CD14-positive monocyte (primary cell): Measurements from ENCODE around the gene EXOC4. TPM values are rescaled to one million over a fixed set of nuclear protein-coding genes. Genes with fewer than 3 reads are reported as not detected.

Experiments
- DNase-seq, 3 donors: peaks; one replicate each; pipeline ENCODE4 v3.0.0-alpha.2; 2011 to 2022
- H2AFZ ChIP-seq: 2 replicates; pipeline ENCODE4 v1.6.0; 2012; ENCODE audit warnings: mild to moderate bottlenecking, low read depth, low read length, inconsistent platforms; ENCODE audit not compliant: insufficient read depth, poor library complexity, severe bottlenecking
- H3K27ac ChIP-seq, 2 donors: 1 replicate in 1 of 2; 2 replicates in 1 of 2; pipeline ENCODE4 v1.5.1; 2012 to 2013; ENCODE audit warnings: low read length in 2 of 2, control low read depth in 1 of 2, inconsistent platforms in 1 of 2, low read depth in 1 of 2, mild to moderate bottlenecking in 1 of 2
- H3K27me3 ChIP-seq, 2 donors: one replicate each; pipeline versions ENCODE4 v1.6.0 to v1.6.1; 2011 to 2013; ENCODE audit warnings: low read length in 2 of 2; ENCODE audit not compliant: control insufficient read depth in 2 of 2, insufficient read depth in 2 of 2
- H3K36me3 ChIP-seq, 2 donors: replicated peaks in 1 of 2; 1 replicate in 1 of 2; 2 replicates in 1 of 2; pipeline versions ENCODE4 v1.5.1 to v1.6.1; 2012 to 2013; ENCODE audit warnings: low read length in 2 of 2, control low read depth in 1 of 2, inconsistent platforms in 1 of 2, mild to moderate bottlenecking in 1 of 2; ENCODE audit not compliant: insufficient read depth in 2 of 2, control insufficient read depth in 1 of 2
- H3K4me1 ChIP-seq, 2 donors: 1 replicate in 1 of 2; 2 replicates in 1 of 2; pipeline versions ENCODE4 v1.5.1 to v1.6.1; 2012 to 2013; ENCODE audit warnings: low read length in 2 of 2, control low read depth in 1 of 2, inconsistent platforms in 1 of 2, mild to moderate bottlenecking in 1 of 2, moderate library complexity in 1 of 2; ENCODE audit not compliant: insufficient read depth in 2 of 2, control insufficient read depth in 1 of 2
- H3K4me2 ChIP-seq: replicated peaks from 2 replicates; pipeline ENCODE3; 2012; ENCODE audit warnings: low read length, moderate library complexity, mild to moderate bottlenecking; ENCODE audit not compliant: poor library complexity, severe bottlenecking; ENCODE audit errors: extremely low read depth
- H3K4me3 ChIP-seq, 3 experiments: fragments of 200-600 bp in 1 of 3; sonication (generic) in 1 of 3; replicated peaks in 1 of 3; 1 replicate in 2 of 3; 2 replicates in 1 of 3; pipeline ENCODE4 v1.5.1; 2011 to 2013; ENCODE audit warnings: low read length in 3 of 3, mild to moderate bottlenecking in 3 of 3, control low read depth in 2 of 3, low read depth in 2 of 3, inconsistent platforms in 1 of 3, moderate library complexity in 1 of 3
- H3K79me2 ChIP-seq: 2 replicates; pipeline ENCODE4 v1.6.0; 2012; ENCODE audit warnings: mild to moderate bottlenecking, control low read depth, inconsistent platforms, low read length, moderate library complexity; ENCODE audit not compliant: insufficient read depth
- H3K9ac ChIP-seq: 2 replicates; pipeline ENCODE4 v1.6.0; 2017; ENCODE audit warnings: low read length, mild to moderate bottlenecking; ENCODE audit not compliant: insufficient read depth, poor library complexity, severe bottlenecking
- H3K9me3 ChIP-seq, 2 donors: replicated peaks in 1 of 2; 1 replicate in 1 of 2; 2 replicates in 1 of 2; pipeline versions ENCODE4 v1.5.1 to v1.6.1; 2012 to 2013; ENCODE audit warnings: low read length in 2 of 2, control low read depth in 1 of 2; ENCODE audit not compliant: control insufficient read depth in 1 of 2, insufficient read depth in 1 of 2
- H4K20me1 ChIP-seq: 2 replicates; pipeline ENCODE4 v1.6.0; 2012; ENCODE audit warnings: mild to moderate bottlenecking, low read length, control low read depth, moderate library complexity; ENCODE audit not compliant: insufficient read depth
- H3K27ac Mint-ChIP-seq, 7 donors: one replicate each; pipeline ENCODE4 v1.8.0; 2020; ENCODE audit warnings: mild to moderate bottlenecking in 7 of 7, mixed read lengths in 7 of 7, moderate library complexity in 6 of 7, inconsistent platforms in 2 of 7
- H3K27me3 Mint-ChIP-seq, 3 donors: one replicate each; pipeline ENCODE4 v1.8.0; 2021 to 2022; ENCODE audit warnings: low read depth in 3 of 3, mild to moderate bottlenecking in 3 of 3, mixed read lengths in 3 of 3, moderate library complexity in 3 of 3, inconsistent platforms in 1 of 3
- H3K36me3 Mint-ChIP-seq, 2 donors: one replicate each; pipeline ENCODE4 v1.8.0; 2020; ENCODE audit warnings: mixed read lengths in 2 of 2, inconsistent platforms in 1 of 2, mild to moderate bottlenecking in 1 of 2
- H3K4me1 Mint-ChIP-seq: one replicate; pipeline ENCODE4 v1.8.0; 2020; ENCODE audit warnings: mild to moderate bottlenecking, mixed read lengths
- H3K4me3 Mint-ChIP-seq, 2 donors: one replicate each; pipeline ENCODE4 v1.8.0; 2020; ENCODE audit warnings: mild to moderate bottlenecking in 2 of 2, mixed read lengths in 2 of 2, moderate library complexity in 1 of 2
- H3K9me3 Mint-ChIP-seq, 7 donors: one replicate each; pipeline ENCODE4 v1.8.0; 2020 to 2022; ENCODE audit warnings: mixed read lengths in 7 of 7, mild to moderate bottlenecking in 6 of 7, moderate library complexity in 6 of 7, inconsistent platforms in 2 of 7
- WGBS: methylation state at CpG from one replicate; pipeline ENCODE4 v1.1.5; 2013; ENCODE audit warnings: missing lambda C conversion rate; ENCODE audit not compliant: insufficient coverage; 5-methylcytosine and 5-hydroxymethylcytosine counted together
- intact Hi-C, 2 donors: fragments of 100-400 bp; cut with micrococcal nuclease; formaldehyde crosslinking; loops; one replicate each; pipeline versions ENCODE4 v1.15.0 to v1.15.1; 2023
- polyA plus RNA-seq, 3 donors: library from polyadenylated mRNA; depleted of rRNA in 1 of 3; unstranded in 2 of 3; stranded (reverse) in 1 of 3; fragments of 300-500 nt in 2 of 3; fragments of >200 nt in 1 of 3; fragmentation: Illumina TruSeq in 2 of 3; gene quantifications; 1 replicate in 2 of 3; 2 replicates in 1 of 3; pipeline ENCODE4 v1.2.3, GENCODE V29; 2012 to 2021
- TF ChIP-seq, protein P1 (sequence below): fragments of 200-600 bp; IDR thresholded peaks from one replicate; pipeline ENCODE4 v1.8.0; 2022; ENCODE audit warnings: antibody characterized with exemption, mild to moderate bottlenecking

EXOC4 gene
- polyA plus RNA-seq, 3 donors: 20.6 to 22.3 (median 22.3) TPM

DNA sequence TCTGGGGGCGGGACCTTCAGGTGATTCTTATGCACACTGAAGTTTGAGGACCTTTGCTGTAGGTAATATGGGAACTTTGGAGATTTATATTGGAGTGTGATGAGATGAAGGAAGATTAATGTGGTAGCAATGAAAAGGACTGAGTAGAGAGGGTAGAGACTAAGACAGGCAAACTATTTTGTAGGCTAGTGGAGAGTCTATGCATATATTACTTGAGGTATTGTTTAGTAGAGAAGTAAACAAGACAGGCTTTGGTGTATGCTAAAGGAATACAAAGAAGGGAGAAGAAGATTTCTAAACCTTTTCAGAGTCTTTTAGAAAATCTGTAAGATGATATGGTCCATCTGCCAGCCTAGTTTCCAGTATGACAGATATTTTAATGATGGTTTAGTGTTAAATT is 129.1 kb downstream of the EXOC4 start:
- Histone ChIP-seq H3K36me3 (no peaks in the 10 kb centered on the region), H2AFZ (no peak overlapping the region), H3K4me2 (no peak overlapping the region), H3K4me3 (no peak overlapping the region), H3K27me3 (no peaks in the 10 kb centered on the region), H3K27ac (no peak overlapping the region), H4K20me1 (no peaks in the 10 kb centered on the region), H3K9ac (no peak overlapping the region), H3K9me3 (no peaks in the 10 kb centered on the region), H3K79me2 (no peaks in the 10 kb centered on the region), H3K4me1 (no peaks in the 10 kb centered on the region)
- Mint-ChIP-seq H3K4me3 (no peak overlapping the region), H3K9me3 (peaks cover 0 to 4% (median 4%) of the 10 kb centered on the region in 7 donors), H3K36me3 (peaks cover 14 to 26% of the 10 kb centered on the region in 2 donors), H3K27ac (no peak overlapping the region), H3K27me3 (no peaks in the 10 kb centered on the region), H3K4me1 (peaks cover 5% of the 10 kb centered on the region)
- no peak for DNase-seq
- 100% methylated on average over 1 of the region's 1 CpG for WGBS
- TF ChIP-seq, protein P1, sequence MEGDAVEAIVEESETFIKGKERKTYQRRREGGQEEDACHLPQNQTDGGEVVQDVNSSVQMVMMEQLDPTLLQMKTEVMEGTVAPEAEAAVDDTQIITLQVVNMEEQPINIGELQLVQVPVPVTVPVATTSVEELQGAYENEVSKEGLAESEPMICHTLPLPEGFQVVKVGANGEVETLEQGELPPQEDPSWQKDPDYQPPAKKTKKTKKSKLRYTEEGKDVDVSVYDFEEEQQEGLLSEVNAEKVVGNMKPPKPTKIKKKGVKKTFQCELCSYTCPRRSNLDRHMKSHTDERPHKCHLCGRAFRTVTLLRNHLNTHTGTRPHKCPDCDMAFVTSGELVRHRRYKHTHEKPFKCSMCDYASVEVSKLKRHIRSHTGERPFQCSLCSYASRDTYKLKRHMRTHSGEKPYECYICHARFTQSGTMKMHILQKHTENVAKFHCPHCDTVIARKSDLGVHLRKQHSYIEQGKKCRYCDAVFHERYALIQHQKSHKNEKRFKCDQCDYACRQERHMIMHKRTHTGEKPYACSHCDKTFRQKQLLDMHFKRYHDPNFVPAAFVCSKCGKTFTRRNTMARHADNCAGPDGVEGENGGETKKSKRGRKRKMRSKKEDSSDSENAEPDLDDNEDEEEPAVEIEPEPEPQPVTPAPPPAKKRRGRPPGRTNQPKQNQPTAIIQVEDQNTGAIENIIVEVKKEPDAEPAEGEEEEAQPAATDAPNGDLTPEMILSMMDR: no peak
- intact Hi-C loops: no loop called here

DNA sequence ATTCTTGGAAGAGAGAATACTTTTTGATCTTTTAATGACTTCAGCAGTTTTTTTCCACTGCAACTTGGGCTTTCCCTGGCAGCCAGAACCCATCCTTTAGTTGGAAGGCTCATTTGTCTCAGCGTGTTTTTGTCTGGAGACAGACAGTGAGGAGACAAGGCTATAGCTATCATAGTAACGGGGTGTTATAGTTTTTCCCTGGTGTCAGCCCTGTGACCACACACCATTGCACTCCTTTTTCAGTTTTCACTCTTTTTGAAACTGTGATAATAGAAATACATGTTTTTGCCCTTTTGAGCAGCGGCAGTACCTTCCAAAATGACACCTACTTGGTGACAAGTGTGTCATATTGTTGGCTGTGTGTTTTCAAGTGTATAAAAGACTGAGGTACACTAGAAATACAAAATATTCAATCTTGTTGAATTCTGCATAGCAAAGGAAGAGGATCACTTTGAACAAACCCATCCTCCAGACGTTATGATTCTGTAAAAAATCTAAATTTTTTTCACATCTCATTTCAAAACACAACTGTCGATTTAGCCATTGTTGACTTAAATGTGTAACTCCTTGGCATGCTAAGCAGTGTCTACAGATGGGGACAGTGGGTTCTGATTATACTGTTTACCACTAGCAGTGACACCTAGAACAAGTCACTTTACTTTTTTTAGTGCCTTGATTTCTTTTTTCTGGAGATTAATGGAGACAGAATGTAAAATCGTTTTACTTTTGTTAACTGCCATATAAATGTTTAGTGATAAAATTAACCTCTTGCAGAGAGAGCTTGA is 130.1 kb downstream of the EXOC4 start:
- Mint-ChIP-seq H3K36me3 (peaks cover 10 to 20% of the 10 kb centered on the region in 2 donors), H3K9me3 (peaks cover 0 to 3% (median 2%) of the 10 kb centered on the region in 7 donors), H3K4me1 (peaks cover 5% of the 10 kb centered on the region), H3K27me3 (no peaks in the 10 kb centered on the region), H3K4me3 (no peak overlapping the region), H3K27ac (no peak overlapping the region)
- Histone ChIP-seq H3K4me3 (no peak overlapping the region), H2AFZ (no peak overlapping the region), H3K4me2 (no peak overlapping the region), H4K20me1 (no peaks in the 10 kb centered on the region), H3K27me3 (no peaks in the 10 kb centered on the region), H3K9me3 (no peaks in the 10 kb centered on the region), H3K4me1 (no peaks in the 10 kb centered on the region), H3K36me3 (no peaks in the 10 kb centered on the region), H3K79me2 (no peaks in the 10 kb centered on the region), H3K9ac (no peak overlapping the region), H3K27ac (no peak overlapping the region)
- intact Hi-C loops: no loop called here
- TF ChIP-seq, protein P1: no peak
- DNase-seq: no peak
- no CpG with 5 or more reads among the region's 6 CpGs for WGBS
